Measurements from ENCODE around the gene RASGRF1. TPM values are rescaled to one million over a fixed set of nuclear protein-coding genes. Genes with fewer than 3 reads are reported as not detected.

Gene RASGRF1
- total RNA-seq, 1 donor = under 0.01 TPM

DNA sequence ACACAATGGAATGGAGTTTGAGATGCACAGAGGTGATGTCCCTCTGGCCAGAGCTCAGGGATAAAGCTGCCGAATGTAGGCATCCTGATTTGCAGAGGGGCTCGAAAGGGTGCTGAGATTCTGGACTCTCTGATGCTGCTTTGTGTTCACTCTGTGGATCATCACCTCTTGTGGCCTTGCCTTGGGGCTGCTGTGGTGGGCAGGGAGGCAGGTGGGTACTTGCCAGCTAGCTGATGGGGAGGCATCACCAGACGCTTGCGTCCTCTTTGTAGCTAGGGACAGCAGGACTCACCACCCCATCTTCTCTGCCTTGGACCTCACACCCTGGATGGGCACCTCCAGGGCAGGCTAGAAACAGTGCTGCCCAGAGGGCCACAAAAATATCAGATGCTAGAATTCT lies 14.6 kb upstream of the RASGRF1 start:
- TF ChIP-seq, protein P1, sequence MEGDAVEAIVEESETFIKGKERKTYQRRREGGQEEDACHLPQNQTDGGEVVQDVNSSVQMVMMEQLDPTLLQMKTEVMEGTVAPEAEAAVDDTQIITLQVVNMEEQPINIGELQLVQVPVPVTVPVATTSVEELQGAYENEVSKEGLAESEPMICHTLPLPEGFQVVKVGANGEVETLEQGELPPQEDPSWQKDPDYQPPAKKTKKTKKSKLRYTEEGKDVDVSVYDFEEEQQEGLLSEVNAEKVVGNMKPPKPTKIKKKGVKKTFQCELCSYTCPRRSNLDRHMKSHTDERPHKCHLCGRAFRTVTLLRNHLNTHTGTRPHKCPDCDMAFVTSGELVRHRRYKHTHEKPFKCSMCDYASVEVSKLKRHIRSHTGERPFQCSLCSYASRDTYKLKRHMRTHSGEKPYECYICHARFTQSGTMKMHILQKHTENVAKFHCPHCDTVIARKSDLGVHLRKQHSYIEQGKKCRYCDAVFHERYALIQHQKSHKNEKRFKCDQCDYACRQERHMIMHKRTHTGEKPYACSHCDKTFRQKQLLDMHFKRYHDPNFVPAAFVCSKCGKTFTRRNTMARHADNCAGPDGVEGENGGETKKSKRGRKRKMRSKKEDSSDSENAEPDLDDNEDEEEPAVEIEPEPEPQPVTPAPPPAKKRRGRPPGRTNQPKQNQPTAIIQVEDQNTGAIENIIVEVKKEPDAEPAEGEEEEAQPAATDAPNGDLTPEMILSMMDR (IDR thresholded peaks at IDR 0.05; ENCODE audit: extremely low read depth, low read depth, low read length) = no peak
- Histone ChIP-seq H3K4me1 (ENCODE audit: insufficient read depth, low read length) (no peaks in the 10 kb centered on the region), H4K20me1 (ENCODE audit: insufficient read depth, low read length) (no peaks in the 10 kb centered on the region), H3K79me2 (ENCODE audit: insufficient read depth, low read length) (no peaks in the 10 kb centered on the region), H3K36me3 (ENCODE audit: insufficient read depth, low read length) (no peaks in the 10 kb centered on the region), H3K9me3 (ENCODE audit: low read depth, low read length) (no peaks in the 10 kb centered on the region), H3K27ac (ENCODE audit: low read depth, low read length) (no peak overlapping the region), H3K4me2 (ENCODE audit: insufficient read depth, low read length) (no peak overlapping the region), H2AFZ (ENCODE audit: low read length) (no peak overlapping the region), H3K4me3 (ENCODE audit: insufficient read depth, low read length) (no peak overlapping the region), H3K27me3 (ENCODE audit: insufficient read depth, low read length) (peaks cover 11% of the 10 kb centered on the region)
- no peak for DNase-seq (ENCODE audit: insufficient read length, low spot score, missing footprints)

GRCh38 chr15:79102595-79102994 lies 12.0 kb upstream of the RASGRF1 start:
- DNase-seq (ENCODE audit: insufficient read length, low spot score, missing footprints) = no peak
- H3K27me3 ChIP-seq (ENCODE audit: insufficient read depth, low read length) = peaks cover 7% of the 10 kb centered on the region
- no peaks in the 10 kb centered on the region for H3K9me3 ChIP-seq (ENCODE audit: low read depth, low read length)
- no peak overlapping the region for H3K27ac ChIP-seq (ENCODE audit: low read depth, low read length)
- no peaks in the 10 kb centered on the region for H3K4me1 ChIP-seq (ENCODE audit: insufficient read depth, low read length)
- H3K79me2 ChIP-seq (ENCODE audit: insufficient read depth, low read length) = no peaks in the 10 kb centered on the region
- TF ChIP-seq, protein P1 (IDR thresholded peaks at IDR 0.05; ENCODE audit: extremely low read depth, low read depth, low read length) = no peak
- H2AFZ ChIP-seq (ENCODE audit: low read length) = no peak overlapping the region
- no peaks in the 10 kb centered on the region for H4K20me1 ChIP-seq (ENCODE audit: insufficient read depth, low read length)
- no peak overlapping the region for H3K4me2 ChIP-seq (ENCODE audit: insufficient read depth, low read length)
- H3K4me3 ChIP-seq (ENCODE audit: insufficient read depth, low read length) = no peak overlapping the region
- no peaks in the 10 kb centered on the region for H3K36me3 ChIP-seq (ENCODE audit: insufficient read depth, low read length)

- H3K4me1 ChIP-seq (ENCODE audit: insufficient read depth, low read length) = no peaks in the 10 kb centered on the region
- H4K20me1 ChIP-seq (ENCODE audit: insufficient read depth, low read length) = no peaks in the 10 kb centered on the region
- no peaks in the 10 kb centered on the region for H3K9me3 ChIP-seq (ENCODE audit: low read depth, low read length)
- no peak for DNase-seq (ENCODE audit: insufficient read length, low spot score, missing footprints)
- TF ChIP-seq, protein P1 (IDR thresholded peaks at IDR 0.05; ENCODE audit: extremely low read depth, low read depth, low read length) = no peak
- H3K79me2 ChIP-seq (ENCODE audit: insufficient read depth, low read length) = no peaks in the 10 kb centered on the region
- H3K4me3 ChIP-seq (ENCODE audit: insufficient read depth, low read length) = no peak overlapping the region
- H3K27ac ChIP-seq (ENCODE audit: low read depth, low read length) = no peak overlapping the region
- H3K27me3 ChIP-seq (ENCODE audit: insufficient read depth, low read length) = peaks cover 7% of the 10 kb centered on the region
- H2AFZ ChIP-seq (ENCODE audit: low read length) = no peak overlapping the region
- H3K36me3 ChIP-seq (ENCODE audit: insufficient read depth, low read length) = no peaks in the 10 kb centered on the region
- no peak overlapping the region for H3K4me2 ChIP-seq (ENCODE audit: insufficient read depth, low read length)
Measured at GRCh38 chr15:79101866-79102581, 11.4 kb upstream of the RASGRF1 start.

- H3K79me2 ChIP-seq (ENCODE audit: insufficient read depth, low read length) = no peaks in the 10 kb centered on the region
- no peak overlapping the region for H3K4me3 ChIP-seq (ENCODE audit: insufficient read depth, low read length)
- H3K9me3 ChIP-seq (ENCODE audit: low read depth, low read length) = no peaks in the 10 kb centered on the region
- no peak overlapping the region for H3K27ac ChIP-seq (ENCODE audit: low read depth, low read length)
- TF ChIP-seq, protein P1 (IDR thresholded peaks at IDR 0.05; ENCODE audit: extremely low read depth, low read depth, low read length) = no peak
- no peak overlapping the region for H2AFZ ChIP-seq (ENCODE audit: low read length)
- no peaks in the 10 kb centered on the region for H4K20me1 ChIP-seq (ENCODE audit: insufficient read depth, low read length)
- no peaks in the 10 kb centered on the region for H3K4me1 ChIP-seq (ENCODE audit: insufficient read depth, low read length)
- H3K36me3 ChIP-seq (ENCODE audit: insufficient read depth, low read length) = no peaks in the 10 kb centered on the region
- H3K4me2 ChIP-seq (ENCODE audit: insufficient read depth, low read length) = no peak overlapping the region
- H3K27me3 ChIP-seq (ENCODE audit: insufficient read depth, low read length) = peaks cover 8% of the 10 kb centered on the region
- DNase-seq (ENCODE audit: insufficient read length, low spot score, missing footprints) = no peak
Measured at GRCh38 chr15:79099692-79100091, 9.1 kb upstream of the RASGRF1 start.

Data from osteoblast (primary cell).